ENCODE measurements around the gene DDI2.

DNA sequence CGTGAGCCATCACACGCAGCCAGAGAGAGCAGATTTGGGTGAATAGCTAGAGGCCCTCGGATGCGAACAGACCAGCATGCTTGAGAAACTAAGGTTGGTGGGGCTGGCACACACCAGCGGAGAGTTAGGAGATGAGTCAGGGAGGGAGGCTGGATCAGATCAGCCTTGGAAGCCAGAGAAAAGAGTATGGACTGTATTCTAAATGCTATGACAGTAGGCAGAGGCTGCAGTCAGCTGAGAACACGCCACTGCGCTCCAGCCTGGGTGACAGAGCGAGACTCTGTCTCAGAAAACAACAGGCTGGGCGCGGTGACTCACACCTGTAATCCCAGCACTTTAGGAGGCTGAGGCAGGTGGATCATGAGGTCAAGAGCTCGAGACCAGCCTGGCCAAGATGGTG lies 62.9 kb downstream of the DDI2 start:
- TF ChIP-seq, protein P1, sequence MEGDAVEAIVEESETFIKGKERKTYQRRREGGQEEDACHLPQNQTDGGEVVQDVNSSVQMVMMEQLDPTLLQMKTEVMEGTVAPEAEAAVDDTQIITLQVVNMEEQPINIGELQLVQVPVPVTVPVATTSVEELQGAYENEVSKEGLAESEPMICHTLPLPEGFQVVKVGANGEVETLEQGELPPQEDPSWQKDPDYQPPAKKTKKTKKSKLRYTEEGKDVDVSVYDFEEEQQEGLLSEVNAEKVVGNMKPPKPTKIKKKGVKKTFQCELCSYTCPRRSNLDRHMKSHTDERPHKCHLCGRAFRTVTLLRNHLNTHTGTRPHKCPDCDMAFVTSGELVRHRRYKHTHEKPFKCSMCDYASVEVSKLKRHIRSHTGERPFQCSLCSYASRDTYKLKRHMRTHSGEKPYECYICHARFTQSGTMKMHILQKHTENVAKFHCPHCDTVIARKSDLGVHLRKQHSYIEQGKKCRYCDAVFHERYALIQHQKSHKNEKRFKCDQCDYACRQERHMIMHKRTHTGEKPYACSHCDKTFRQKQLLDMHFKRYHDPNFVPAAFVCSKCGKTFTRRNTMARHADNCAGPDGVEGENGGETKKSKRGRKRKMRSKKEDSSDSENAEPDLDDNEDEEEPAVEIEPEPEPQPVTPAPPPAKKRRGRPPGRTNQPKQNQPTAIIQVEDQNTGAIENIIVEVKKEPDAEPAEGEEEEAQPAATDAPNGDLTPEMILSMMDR (IDR thresholded peaks at IDR 0.05; ENCODE audit: poor library complexity, severe bottlenecking), result no peak
- TF ChIP-seq RAD21 (conservative IDR thresholded peaks at IDR 0.05) (no peak), EZH2 (IDR thresholded peaks at IDR 0.05; ENCODE audit: borderline replicate concordance, insufficient read depth, low read length, poor library complexity, severe bottlenecking) (no peak), POLR2AphosphoS5 (IDR thresholded peaks at IDR 0.05) (no peak)
- TF ChIP-seq, protein P2, sequence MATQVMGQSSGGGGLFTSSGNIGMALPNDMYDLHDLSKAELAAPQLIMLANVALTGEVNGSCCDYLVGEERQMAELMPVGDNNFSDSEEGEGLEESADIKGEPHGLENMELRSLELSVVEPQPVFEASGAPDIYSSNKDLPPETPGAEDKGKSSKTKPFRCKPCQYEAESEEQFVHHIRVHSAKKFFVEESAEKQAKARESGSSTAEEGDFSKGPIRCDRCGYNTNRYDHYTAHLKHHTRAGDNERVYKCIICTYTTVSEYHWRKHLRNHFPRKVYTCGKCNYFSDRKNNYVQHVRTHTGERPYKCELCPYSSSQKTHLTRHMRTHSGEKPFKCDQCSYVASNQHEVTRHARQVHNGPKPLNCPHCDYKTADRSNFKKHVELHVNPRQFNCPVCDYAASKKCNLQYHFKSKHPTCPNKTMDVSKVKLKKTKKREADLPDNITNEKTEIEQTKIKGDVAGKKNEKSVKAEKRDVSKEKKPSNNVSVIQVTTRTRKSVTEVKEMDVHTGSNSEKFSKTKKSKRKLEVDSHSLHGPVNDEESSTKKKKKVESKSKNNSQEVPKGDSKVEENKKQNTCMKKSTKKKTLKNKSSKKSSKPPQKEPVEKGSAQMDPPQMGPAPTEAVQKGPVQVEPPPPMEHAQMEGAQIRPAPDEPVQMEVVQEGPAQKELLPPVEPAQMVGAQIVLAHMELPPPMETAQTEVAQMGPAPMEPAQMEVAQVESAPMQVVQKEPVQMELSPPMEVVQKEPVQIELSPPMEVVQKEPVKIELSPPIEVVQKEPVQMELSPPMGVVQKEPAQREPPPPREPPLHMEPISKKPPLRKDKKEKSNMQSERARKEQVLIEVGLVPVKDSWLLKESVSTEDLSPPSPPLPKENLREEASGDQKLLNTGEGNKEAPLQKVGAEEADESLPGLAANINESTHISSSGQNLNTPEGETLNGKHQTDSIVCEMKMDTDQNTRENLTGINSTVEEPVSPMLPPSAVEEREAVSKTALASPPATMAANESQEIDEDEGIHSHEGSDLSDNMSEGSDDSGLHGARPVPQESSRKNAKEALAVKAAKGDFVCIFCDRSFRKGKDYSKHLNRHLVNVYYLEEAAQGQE (IDR thresholded peaks at IDR 0.05; ENCODE audit: borderline replicate concordance), result no peak

Data from neural cell (in vitro differentiated cells).